Daoy (cell line): ENCODE measurements around the gene KCNE2. TPM values are rescaled to one million over a fixed set of nuclear protein-coding genes. Genes with fewer than 3 reads are reported as not detected.
"Not testable (repeated sequence)": the region's sequence is repeated elsewhere in the genome, so short reads cannot be mapped to it uniquely, and the experiment has no call there.

Experiments used
- DNase-seq: peaks from one replicate; pipeline ENCODE4 v3.0.0-alpha.2; 2015; ENCODE audit warnings: low read depth
- total RNA-seq: library from RNA; depleted of rRNA; stranded (reverse); fragments of >200 nt; shearing (Covaris generic); gene quantifications from 2 replicates; pipeline ENCODE4 v1.2.3, GENCODE V29; 2014

The KCNE2 gene
- total RNA-seq, 1 experiment from 2014 or later: not detected

- DNase-seq: no peak
These were observed 10.6 kb upstream of the KCNE2 start for GRCh38 chr21:34353182-34353581.

- no peak for DNase-seq
These were observed 9.0 kb upstream of the KCNE2 start for GRCh38 chr21:34354836-34355235.

GRCh38 chr21:34355570-34355969, 8.2 kb upstream of the KCNE2 start:
- DNase-seq: no peak

- no peak for DNase-seq
These were observed 5.9 kb upstream of the KCNE2 start for GRCh38 chr21:34357889-34358288.

- DNase-seq: no peak
These were observed 4.9 kb upstream of the KCNE2 start for GRCh38 chr21:34358866-34359265.

GRCh38 chr21:34360488-34361241, 3.1 kb upstream of the KCNE2 start:
- no peak for DNase-seq

- no peak for DNase-seq
These were observed 1.7 kb upstream of the KCNE2 start for GRCh38 chr21:34362136-34362444.

GRCh38 chr21:34362670-34363069, 1.1 kb upstream of the KCNE2 start:
- DNase-seq: no peak

GRCh38 chr21:34364921-34365320, 1.1 kb downstream of the KCNE2 start:
- DNase-seq: no peak

- no peak for DNase-seq
These were observed 2.0 kb downstream of the KCNE2 start for GRCh38 chr21:34365809-34366208.

GRCh38 chr21:34367320-34367935, 3.6 kb downstream of the KCNE2 start:
- DNase-seq: peak; percentile 72

- no peak for DNase-seq
These were observed 5.9 kb downstream of the KCNE2 start for GRCh38 chr21:34369741-34370140.

GRCh38 chr21:34372321-34372720, 8.5 kb downstream of the KCNE2 start:
- no peak for DNase-seq

GRCh38 chr21:34374462-34374861, 10.7 kb downstream of the KCNE2 start:
- DNase-seq: not testable (repeated sequence)

- not testable (repeated sequence) for DNase-seq
These were observed 11.3 kb downstream of the KCNE2 start, which contains the start of gene SMIM11 for GRCh38 chr21:34374940-34375618. Gene SMIM11 (plus strand): TSS chr21:34375507. CDS start chr21:34379505, 3,998 bp downstream.

GRCh38 chr21:34375619-34375972, 11.8 kb downstream of the KCNE2 start:
- DNase-seq: not testable (repeated sequence)

- not testable (repeated sequence) for DNase-seq
These were observed 19.3 kb downstream of the KCNE2 start for GRCh38 chr21:34383138-34383537.

- not testable (repeated sequence) for DNase-seq
These were observed 20.1 kb downstream of the KCNE2 start for GRCh38 chr21:34383724-34384415.

- not testable (repeated sequence) for DNase-seq
These were observed 36.7 kb downstream of the KCNE2 start for GRCh38 chr21:34400522-34400921.

GRCh38 chr21:34404742-34405141, 40.9 kb downstream of the KCNE2 start:
- DNase-seq: not testable (repeated sequence)

- not testable (repeated sequence) for DNase-seq
These were observed 41.9 kb downstream of the KCNE2 start for GRCh38 chr21:34405686-34406085.

GRCh38 chr21:34406102-34406501, 42.3 kb downstream of the KCNE2 start:
- DNase-seq: not testable (repeated sequence)
